ENCODE results near the gene SLC8A1. TPM values are rescaled to one million over a fixed set of nuclear protein-coding genes. Genes with fewer than 3 reads are reported as not detected.

The SLC8A1 gene
- total and polyA plus RNA-seq, 9 donors: 1.3 to 19.7 (median 7.7) TPM

- no peak for DNase-seq
- no peaks in the 10 kb centered on the region for H3K4me1 ChIP-seq (ENCODE audit: insufficient read depth)
- no peaks in the 10 kb centered on the region for H3K9me3 ChIP-seq
- TF ChIP-seq EP300 (IDR thresholded peaks at IDR 0.05) (no peak), POLR2A (IDR thresholded peaks at IDR 0.05) (no peak)
- TF ChIP-seq, protein P1, sequence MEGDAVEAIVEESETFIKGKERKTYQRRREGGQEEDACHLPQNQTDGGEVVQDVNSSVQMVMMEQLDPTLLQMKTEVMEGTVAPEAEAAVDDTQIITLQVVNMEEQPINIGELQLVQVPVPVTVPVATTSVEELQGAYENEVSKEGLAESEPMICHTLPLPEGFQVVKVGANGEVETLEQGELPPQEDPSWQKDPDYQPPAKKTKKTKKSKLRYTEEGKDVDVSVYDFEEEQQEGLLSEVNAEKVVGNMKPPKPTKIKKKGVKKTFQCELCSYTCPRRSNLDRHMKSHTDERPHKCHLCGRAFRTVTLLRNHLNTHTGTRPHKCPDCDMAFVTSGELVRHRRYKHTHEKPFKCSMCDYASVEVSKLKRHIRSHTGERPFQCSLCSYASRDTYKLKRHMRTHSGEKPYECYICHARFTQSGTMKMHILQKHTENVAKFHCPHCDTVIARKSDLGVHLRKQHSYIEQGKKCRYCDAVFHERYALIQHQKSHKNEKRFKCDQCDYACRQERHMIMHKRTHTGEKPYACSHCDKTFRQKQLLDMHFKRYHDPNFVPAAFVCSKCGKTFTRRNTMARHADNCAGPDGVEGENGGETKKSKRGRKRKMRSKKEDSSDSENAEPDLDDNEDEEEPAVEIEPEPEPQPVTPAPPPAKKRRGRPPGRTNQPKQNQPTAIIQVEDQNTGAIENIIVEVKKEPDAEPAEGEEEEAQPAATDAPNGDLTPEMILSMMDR (IDR thresholded peaks at IDR 0.05): no peak
- H3K27ac ChIP-seq: no peak overlapping the region
- H3K4me3 ChIP-seq: no peak overlapping the region
- no peaks in the 10 kb centered on the region for H3K36me3 ChIP-seq
- intact Hi-C loops (cut with DNase I): no loop called here
- no peaks in the 10 kb centered on the region for H3K27me3 ChIP-seq
- WGBS, 3 donors: 57 to 62% (median 61%) methylated on average over 4 of the region's 4 CpGs
Observed at GRCh38 chr2:40395169-40396073, 56.5 kb downstream of the SLC8A1 start.

DNA sequence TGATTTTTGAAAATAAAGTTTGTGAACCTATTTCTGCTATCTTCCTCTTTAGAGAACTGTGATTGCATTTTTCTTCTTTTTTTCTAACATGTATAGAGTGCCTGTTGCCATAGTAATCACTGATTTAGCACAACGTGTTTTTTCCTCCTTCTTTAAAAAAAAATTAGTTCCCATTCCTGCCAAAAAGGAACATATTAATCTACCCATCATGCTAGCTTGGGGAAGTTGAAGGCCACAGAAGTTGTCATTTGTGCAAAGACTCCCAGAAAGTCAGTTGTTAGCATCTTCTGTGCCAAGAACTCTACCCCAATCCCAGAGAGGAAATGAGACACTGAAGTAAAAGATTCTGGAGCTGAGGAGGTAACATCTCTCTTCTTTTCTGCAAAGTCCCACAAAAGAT is 57.3 kb downstream of the SLC8A1 start:
- intact Hi-C loops (cut with DNase I): no loop called here
- no peaks in the 10 kb centered on the region for H3K4me1 ChIP-seq (ENCODE audit: insufficient read depth)
- no peak overlapping the region for H3K4me3 ChIP-seq
- H3K36me3 ChIP-seq: no peaks in the 10 kb centered on the region
- no peak overlapping the region for H3K27ac ChIP-seq
- TF ChIP-seq, protein P1 (IDR thresholded peaks at IDR 0.05): no peak
- TF ChIP-seq EP300 (IDR thresholded peaks at IDR 0.05): no peak
- no peak for TF ChIP-seq POLR2A (IDR thresholded peaks at IDR 0.05)
- H3K9me3 ChIP-seq: no peaks in the 10 kb centered on the region
- H3K27me3 ChIP-seq: no peaks in the 10 kb centered on the region
- 7 to 15% (median 9%) methylated on average over 1 of the region's 1 CpG for WGBS, 3 donors
- DNase-seq: no peak

DNA sequence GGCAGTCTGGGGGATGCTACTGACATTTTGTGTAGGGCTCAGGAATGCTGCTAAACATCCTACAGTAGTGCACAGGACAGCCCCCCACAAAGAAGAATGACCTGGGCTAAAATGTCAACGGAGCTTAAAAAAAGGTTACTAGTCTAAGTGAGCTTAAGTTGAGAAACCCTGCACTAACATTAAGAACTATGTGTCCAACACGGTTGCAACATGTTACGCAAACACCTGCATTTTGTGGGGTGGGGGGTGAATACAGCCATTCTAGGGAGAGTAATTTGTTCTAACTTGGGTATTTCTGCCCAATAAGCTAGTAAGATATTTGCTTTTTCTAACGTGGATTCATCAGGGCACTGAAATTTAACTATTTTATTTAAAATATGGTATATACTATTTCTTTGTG is 57.9 kb downstream of the SLC8A1 start:
- no peak for DNase-seq
- TF ChIP-seq, protein P1 (IDR thresholded peaks at IDR 0.05): no peak
- no peak for TF ChIP-seq EP300 (IDR thresholded peaks at IDR 0.05)
- TF ChIP-seq POLR2A (IDR thresholded peaks at IDR 0.05): no peak
- no peak overlapping the region for H3K4me3 ChIP-seq
- H3K36me3 ChIP-seq: no peaks in the 10 kb centered on the region
- no peaks in the 10 kb centered on the region for H3K27me3 ChIP-seq
- intact Hi-C loops (cut with DNase I): no loop called here
- H3K4me1 ChIP-seq (ENCODE audit: insufficient read depth): no peaks in the 10 kb centered on the region
- H3K27ac ChIP-seq: no peak overlapping the region
- H3K9me3 ChIP-seq: no peaks in the 10 kb centered on the region
- 81 to 91% (median 87%) methylated on average over 4 of the region's 4 CpGs for WGBS, 3 donors

GRCh38 chr2:40388161-40388560 is 63.7 kb downstream of the SLC8A1 start:
- Histone ChIP-seq H3K27ac (no peak overlapping the region), H3K27me3 (no peaks in the 10 kb centered on the region), H3K4me3 (no peak overlapping the region), H3K4me1 (ENCODE audit: insufficient read depth) (no peaks in the 10 kb centered on the region), H3K36me3 (no peaks in the 10 kb centered on the region), H3K9me3 (no peaks in the 10 kb centered on the region)
- intact Hi-C loops (cut with DNase I): no loop called here
- 85 to 90% (median 88%) methylated on average over 5 of the region's 5 CpGs for WGBS, 3 donors
- no peak for DNase-seq
- TF ChIP-seq EP300 (IDR thresholded peaks at IDR 0.05) (no peak), POLR2A (IDR thresholded peaks at IDR 0.05) (no peak)
- TF ChIP-seq, protein P1 (IDR thresholded peaks at IDR 0.05): no peak
